ENCODE data around the gene ANKRD27. TPM values are rescaled to one million over a fixed set of nuclear protein-coding genes. Genes with fewer than 3 reads are reported as not detected.

ANKRD27 gene
- total RNA-seq, 2 experiments from 2014 or later, result 44.8 to 47.3 TPM

DNA sequence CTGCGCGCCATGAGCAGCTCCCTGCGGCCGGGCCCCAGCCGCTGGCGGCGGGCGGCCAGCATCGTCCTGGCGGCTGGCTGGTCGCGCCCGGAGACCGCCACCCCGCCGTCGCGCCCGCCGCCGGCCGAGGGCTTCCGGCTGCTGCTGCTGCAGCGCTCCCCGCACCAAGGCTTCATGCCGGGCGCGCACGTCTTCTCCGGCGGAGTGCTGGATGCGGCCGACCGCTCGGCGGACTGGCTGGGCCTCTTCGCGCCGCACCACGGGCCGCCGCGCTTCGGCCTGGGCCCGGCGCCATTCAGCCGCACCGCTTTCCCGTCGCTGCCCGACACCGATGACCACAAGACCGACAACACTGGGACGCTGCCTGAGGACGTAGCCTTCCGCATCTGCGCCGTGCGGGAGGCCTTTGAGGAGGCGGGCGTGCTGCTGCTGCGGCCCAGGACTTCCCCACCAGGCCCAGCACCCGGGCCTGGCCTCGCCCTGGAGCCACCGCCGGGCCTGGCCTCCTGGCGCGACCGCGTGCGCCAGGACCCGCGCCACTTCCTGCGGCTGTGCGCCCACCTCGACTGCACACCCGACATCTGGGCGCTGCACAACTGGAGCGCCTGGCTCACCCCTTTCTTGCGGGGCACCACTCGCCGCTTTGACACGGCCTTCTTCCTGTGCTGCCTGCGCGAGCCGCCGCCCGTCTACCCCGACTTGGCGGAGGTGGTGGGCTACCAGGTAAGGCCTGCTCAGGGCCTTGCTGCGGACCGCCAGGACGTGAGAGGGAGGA is 17.2 kb upstream of the ANKRD27 start:
- CTCF ChIA-PET, result interaction anchor here (0.6 kb wide), 1 partner anchor 91 kb away, joined by 3 read pairs; no protein-coding TSS in a partner anchor
- POLR2A ChIA-PET, result interaction anchor here (0.8 to 1.7 kb wide), 8 partner anchors 8 to 389 kb away, joined by 3 to 16 read pairs (median 4); partner anchors contain the start of genes ANKRD27, CEP89, FAAP24 and GPATCH1

DNA sequence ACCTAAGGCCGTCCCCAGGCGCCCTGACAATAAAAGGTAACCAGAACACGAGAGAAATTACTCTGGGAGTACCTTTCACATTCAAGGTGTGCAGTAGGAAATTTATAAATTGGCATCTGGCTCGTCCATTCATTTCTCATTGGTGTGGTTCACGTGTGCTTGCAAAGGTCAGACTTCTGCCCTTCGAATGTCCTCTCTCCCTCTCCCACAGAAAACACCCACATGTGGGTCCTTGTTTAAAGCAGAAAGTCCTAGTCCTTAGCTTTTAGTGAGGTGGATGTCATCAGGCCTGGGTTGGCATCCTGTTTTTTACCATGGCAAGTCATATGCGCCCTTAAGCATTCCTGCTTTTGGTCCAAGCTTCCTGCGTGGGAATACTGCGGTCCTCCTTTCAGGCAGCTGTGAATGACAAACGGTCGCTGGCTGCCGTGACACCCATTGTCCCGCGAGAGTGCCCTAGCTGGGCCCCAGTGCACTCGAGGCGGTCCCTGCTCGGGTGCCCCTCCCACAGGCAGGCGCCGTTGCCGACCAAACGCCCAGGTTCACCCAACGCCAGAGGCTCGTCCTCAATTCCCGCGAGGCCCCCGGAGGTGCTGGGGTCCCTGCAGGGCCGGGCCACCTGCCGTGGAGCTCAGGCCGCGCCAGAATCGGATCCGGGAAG is 16.4 kb upstream of the ANKRD27 start, which contains the start of gene NUDT19:
NUDT19 (plus strand) TSS at position 531 of the 661 bp plus-strand sequence. CDS start 140 bp downstream, outside the sequence.
- CTCF ChIA-PET, result interaction anchor here (0.6 kb wide), 1 partner anchor 90 kb away, joined by 3 read pairs; no protein-coding TSS in a partner anchor
- POLR2A ChIA-PET, result interaction anchor here (0.8 to 1.7 kb wide), 6 partner anchors 9 to 280 kb away, joined by 4 to 16 read pairs (median 5); partner anchors contain the start of genes ANKRD27, CEP89, FAAP24 and PDCD5

DNA sequence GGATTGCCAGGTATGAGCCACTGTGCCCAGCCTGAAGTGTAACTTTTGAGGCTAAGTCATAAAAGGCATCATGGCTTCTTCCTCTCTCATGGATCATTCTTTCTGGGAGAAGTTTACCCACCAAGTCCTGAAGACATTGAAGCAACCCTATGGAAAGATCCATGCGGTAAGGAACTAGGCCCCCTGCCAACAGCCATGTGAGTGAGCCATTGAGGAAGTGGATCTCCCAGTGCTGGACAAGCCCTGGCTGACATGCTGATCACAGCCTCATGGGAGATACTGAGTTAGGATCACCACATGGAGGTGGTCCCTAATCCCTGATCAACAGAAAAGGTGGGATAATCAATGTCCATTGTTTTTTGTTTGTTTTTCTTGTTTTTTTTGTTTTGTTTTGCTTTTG is 13.3 kb upstream of the ANKRD27 start:
- ChIA-PET CTCF (no interaction called here), POLR2A (no interaction called here)

DNA sequence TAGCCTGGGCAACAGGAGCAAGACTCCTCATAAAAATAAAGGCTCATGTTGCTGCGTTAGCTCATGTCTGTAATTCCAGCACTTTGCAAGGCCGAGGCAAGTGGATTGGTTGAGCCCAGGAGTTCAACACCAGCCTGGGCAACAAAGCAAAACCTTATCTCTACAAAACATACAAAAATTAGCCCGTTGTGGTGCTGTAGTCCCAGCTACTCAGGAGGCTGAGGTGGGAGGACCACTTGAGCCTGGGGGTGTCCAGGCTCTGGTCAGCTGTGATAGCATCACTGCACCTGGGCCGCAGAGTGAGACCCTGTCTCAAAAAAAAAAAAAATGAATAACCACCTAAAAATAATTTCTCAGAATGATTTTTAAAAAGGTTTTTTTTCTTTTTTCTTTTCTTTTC is 12.7 kb upstream of the ANKRD27 start:
- CTCF ChIA-PET, result interaction anchor here (0.7 kb wide), 1 partner anchor 347 kb away, joined by 4 read pairs; no protein-coding TSS in a partner anchor
- POLR2A ChIA-PET, result no interaction called here

DNA sequence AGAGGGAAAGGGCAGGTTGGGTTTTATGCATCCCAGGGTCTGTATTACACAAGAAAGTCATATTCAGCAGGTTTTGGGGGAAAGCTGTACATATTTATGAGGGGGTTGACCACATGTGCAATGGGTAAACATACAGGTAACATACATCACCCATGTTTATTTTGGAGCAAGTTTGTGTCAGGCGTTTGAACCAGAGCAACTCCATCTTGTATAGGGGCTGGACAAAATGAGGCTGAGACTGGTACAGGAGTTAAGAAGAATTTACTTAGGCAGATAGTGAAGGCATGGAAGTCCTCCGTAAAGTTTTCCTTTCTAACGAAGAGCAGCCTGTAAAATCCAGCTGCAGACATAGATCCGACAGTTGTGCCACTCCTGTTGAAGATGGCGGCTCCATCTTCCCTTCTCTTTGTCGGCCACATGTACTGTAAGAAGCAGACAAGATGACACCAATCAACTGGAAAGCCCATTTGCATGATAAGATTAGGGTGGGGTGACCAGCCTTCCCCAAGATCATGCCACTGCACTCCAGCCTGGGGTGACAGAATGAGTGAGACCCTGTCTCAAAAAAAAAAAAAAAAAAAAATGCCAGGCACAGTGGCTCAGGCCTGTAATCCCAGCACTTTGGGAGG is 12.0 kb upstream of the ANKRD27 start:
- POLR2A ChIA-PET, result no interaction called here
- CTCF ChIA-PET, result interaction anchor here (0.7 to 0.8 kb wide), 2 partner anchors 10 to 346 kb away, joined by 4 to 5 read pairs; no protein-coding TSS in a partner anchor

DNA sequence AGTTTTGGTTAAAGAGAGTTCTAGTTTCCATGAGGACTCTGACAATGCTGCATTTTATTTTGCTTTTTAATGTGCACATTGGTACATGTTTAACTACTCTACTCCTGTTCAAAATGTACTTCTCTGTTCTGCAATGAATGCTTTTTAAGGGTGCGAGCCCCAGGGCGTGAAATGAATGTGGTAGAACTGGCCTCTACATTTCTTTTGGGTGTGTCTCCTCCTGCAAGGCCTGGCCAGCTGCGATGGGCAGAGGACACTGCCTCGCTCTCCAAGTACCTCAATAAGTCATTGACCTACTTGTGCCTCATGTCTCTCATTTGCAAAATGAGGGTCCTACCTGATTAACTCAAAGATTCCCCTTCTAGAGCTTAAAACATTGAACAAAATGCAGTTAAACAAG is 7.3 kb upstream of the ANKRD27 start:
- ChIA-PET POLR2A (no interaction called here), CTCF (interaction anchor here (0.7 kb wide), 1 partner anchor 35 kb away, joined by 5 read pairs; no protein-coding TSS in a partner anchor)

DNA sequence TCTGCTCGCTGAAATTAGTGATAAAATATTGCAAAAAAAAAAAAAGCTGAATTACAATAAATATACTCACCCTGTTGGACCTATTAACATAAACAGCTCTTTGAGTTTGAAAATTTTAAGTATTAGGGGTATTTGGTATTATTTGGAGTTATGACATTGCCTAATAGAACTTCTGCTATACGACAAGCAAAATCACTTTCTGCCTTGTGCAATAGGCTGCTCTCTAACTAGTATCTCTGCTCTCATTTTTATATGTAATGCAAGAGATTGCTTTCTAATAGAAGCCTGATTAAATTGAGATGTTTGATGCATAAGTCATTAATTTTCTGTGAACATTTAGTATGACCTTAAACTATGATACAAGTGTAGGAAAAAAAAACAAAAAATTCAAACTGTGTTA is 6.0 kb upstream of the ANKRD27 start:
- CTCF ChIA-PET, result no interaction called here
- POLR2A ChIA-PET, result no interaction called here

DNA sequence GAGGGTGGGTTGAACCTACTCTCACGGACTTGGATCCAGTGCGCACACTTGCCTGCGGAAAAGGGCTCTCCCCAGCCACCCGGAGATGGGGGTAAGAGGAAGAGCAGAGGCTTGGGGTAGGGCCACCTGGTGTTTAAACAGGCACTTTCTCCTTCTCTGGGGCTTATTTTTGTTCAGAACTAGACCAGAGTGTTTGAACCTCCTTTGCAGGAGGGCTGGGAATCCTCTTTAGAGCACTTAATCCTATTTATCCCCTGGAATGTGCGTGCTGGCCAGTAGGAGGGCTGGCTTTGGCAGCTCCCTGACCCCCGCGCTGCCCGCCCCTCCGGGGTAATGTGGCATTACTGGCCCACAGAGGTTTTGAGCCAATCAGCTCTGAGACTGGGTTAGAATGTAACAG is 2.7 kb upstream of the ANKRD27 start:
- CTCF ChIA-PET, result interaction anchor here (0.7 to 1.6 kb wide), 2 partner anchors 9 to 499 kb away, joined by 4 to 5 read pairs; no protein-coding TSS in a partner anchor
- POLR2A ChIA-PET, result interaction anchor here (1.3 kb wide), 1 partner anchor 14 kb away, joined by 4 read pairs; the partner anchor contains the start of gene NUDT19

DNA sequence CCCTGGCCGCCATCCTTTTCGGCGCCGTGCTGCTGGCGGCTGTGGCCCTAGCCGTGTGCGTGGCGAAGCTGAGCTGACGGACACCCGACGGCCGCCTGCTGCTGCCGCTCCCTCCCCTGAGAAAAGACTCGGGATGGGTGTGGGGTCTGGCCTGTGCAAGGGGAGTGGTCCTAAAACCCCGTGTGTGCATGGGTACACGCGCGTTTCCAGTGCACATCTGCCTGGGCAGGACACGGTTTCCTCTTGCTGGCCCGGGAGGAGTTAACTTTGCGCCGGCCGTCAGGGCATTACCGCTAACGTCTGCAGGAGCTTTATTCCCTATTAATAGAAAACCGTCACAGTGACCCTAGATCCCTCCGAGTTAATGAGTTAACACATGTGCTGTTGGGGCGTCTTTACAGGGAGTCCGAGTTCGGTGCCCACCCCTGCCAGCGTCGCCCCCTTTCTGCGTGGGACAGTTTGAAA is 1.9 kb upstream of the ANKRD27 start:
- CTCF ChIA-PET, result interaction anchor here (0.9 to 1.6 kb wide), 4 partner anchors 8 to 448 kb away, joined by 3 to 5 read pairs (median 3); no protein-coding TSS in a partner anchor
- POLR2A ChIA-PET, result interaction anchor here (2.5 kb wide), 1 partner anchor 15 kb away, joined by 16 read pairs; the partner anchor contains the start of gene NUDT19

DNA sequence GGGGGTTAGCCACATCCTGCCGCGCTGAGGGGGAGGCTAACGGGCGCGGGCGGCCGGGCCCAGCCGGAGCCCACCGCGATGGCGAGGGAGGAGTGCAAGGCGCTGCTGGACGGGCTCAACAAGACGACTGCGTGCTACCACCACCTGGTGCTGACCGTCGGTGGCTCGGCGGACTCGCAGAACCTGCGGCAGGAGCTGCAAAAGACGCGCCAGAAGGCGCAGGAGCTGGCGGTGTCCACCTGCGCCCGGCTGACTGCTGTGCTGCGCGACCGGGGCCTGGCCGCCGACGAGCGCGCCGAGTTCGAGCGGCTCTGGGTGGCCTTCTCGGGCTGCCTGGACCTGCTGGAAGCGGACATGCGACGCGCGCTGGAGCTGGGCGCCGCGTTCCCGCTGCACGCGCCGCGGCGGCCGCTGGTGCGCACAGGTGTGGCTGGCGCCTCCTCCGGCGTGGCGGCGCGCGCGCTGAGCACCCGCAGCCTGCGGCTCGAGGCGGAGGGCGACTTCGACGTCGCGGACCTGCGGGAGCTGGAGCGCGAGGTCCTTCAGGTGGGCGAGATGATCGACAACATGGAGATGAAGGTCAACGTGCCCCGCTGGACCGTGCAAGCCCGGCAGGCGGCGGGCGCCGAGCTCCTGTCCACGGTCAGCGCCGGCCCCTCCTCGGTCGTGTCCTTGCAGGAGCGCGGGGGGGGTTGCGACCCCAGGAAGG is 1.4 kb upstream of the ANKRD27 start:
- CTCF ChIA-PET, result interaction anchor here (0.9 to 1.6 kb wide), 4 partner anchors 8 to 449 kb away, joined by 3 to 5 read pairs (median 3); no protein-coding TSS in a partner anchor
- POLR2A ChIA-PET, result interaction anchor here (2.5 kb wide), 1 partner anchor 15 kb away, joined by 16 read pairs; the partner anchor contains the start of gene NUDT19

DNA sequence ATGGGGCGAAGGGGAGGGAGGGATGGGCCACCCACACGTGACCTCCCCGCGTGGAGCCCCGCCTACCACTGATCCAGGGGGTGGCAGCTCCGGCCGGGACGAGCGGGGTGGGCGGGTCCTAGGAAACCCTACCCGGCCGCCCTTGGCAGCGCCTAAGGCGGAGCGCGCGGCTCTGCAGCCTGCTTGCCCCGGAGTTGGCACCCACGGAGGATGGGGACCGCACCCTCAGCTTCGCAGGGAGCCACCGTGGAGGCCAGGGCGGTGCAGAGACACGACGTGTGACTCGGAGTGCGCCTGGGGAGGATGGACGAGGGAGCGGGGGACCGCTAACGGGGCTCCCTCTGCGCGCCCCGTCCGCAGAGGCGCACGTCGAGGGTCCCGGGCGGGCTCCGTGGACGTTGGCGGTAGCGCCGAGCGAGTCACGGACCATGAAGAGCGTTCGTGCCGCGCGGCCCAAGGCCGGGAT is 773 bp upstream of the ANKRD27 start, which contains the start of gene RGS9BP:
RGS9BP (plus strand) TSS at position 129 of the 466 bp plus-strand sequence. CDS start 416 bp downstream, outside the sequence.
- POLR2A ChIA-PET, result interaction anchor here (1.0 to 2.5 kb wide), 2 partner anchors 16 to 17 kb away, joined by 4 to 16 read pairs; partner anchors contain the start of gene NUDT19

DNA sequence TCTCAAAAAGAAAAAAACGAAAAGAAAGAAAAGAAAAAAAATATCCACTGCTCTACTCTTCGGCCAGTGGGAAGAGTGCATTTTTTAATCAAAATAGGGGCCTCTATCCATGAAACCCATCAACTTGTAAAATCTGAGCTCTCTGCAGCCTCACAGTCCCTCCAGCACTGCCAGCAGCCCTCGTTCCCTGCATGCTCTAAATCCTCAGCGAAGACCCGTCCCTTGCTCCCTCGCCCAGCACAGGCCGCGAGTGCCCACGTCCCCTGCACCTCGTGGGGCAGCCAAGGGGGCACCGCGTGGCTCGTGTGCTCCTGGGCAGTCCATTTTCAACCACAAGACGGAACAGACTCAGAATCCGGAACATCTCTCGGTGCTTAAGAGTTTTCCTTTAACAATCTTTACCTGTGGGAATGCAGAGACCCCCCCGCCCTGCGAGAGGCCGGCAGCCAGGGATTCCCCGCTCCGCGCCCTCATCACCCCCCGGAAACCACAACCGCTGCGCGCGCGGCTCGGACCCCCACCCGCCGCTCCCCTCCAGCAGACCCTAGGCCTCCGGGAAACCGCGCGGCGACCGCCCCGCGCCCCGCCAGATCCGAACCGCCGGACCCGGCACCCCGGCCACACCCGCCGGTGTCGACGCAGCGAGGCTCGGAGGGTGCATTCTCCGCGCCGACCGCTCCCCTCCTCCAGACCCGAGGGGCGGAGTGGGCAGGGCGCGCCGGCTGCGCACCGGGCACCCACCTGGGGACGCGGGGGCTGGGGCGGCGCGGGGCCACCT is 638 bp downstream of the ANKRD27 start:
- ChIA-PET POLR2A (interaction anchor here (1.0 to 2.5 kb wide), 3 partner anchors 17 to 73 kb away, joined by 4 to 16 read pairs (median 4); partner anchors contain the start of gene NUDT19), CTCF (interaction anchor here (1.6 kb wide), 1 partner anchor 74 kb away, joined by 4 read pairs; no protein-coding TSS in a partner anchor)

More for the DNA sequence above, 773 bp upstream of the ANKRD27 start, which contains the start of gene RGS9BP:
- CTCF ChIA-PET, result no interaction called here

DNA sequence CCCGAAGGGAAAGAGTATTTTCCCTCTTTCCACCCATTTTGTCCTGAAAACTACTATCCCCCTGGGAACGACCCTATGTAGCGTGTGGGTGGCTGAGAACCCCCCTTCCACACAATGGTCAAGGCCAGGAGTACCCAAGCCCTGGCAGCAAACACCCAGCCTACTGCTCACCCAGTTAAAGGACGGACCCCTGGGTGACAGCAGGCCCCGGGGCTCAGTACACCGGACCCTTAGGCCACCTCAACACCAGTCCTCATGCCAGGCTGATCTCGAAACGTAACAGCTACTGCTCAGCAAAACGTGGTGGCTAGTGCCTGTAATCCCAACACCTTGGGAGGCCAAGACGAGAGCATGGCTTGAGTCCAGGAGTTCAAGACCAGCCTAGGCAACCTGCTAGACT is 1.4 kb downstream of the ANKRD27 start:
- CTCF ChIA-PET, result no interaction called here

DNA sequence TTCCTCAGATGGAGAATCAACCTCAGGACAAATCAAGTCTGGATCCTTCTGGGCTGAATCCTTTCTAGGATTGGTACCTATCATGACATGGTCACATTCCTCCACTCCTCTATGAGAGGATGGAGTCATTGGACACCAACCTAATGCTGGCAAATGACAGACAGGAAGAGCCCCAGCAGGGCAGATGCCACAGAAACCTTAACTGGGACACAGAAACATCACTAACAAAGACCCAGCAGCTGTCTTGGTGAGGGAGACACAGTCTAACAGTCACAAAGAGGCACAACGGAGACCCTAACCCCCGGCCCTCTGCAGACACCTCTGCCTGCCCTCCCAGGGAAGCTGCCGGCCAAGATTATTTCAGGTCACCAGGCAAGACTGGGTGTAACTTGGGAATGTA is 2.1 kb downstream of the ANKRD27 start:
- CTCF ChIA-PET, result no interaction called here

More for the DNA sequence above, 1.4 kb downstream of the ANKRD27 start:
- POLR2A ChIA-PET, result interaction anchor here (1.0 kb wide), 1 partner anchor 74 kb away, joined by 4 read pairs; no protein-coding TSS in a partner anchor

DNA sequence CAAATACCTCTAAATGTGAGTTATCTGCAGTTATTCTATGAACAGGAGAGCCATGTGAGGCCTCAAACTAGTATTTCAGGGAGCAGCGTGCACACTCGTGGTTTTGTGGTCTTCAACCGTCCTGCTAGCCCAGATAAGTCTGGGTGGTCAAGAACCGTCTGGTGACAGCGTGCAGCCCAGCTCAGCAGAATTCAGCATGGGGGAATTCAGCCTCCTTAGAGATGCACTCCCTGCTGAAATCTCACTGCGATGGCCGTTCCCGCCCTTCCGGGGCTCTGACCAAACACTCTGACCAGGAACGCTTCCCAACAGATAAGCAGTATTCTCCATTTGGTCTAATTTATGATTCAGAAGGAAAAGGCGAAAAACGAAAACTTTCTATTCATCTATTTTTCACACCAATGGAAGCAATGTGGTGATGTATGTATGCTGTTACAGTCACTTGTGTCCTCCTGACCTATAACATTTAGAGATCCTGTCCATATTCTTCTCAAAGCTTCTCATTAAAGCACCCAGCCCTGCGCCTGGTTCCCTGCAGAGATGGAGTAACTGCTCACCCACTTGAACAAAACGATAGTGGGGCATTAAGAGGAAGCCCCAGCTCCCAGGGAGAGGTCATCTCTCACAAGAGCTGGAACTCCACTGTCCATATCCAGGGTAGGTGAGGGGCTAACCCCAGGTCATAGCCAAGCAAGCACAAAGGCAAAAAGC is 2.9 kb downstream of the ANKRD27 start:
- ChIA-PET CTCF (no interaction called here), POLR2A (no interaction called here)

More for the DNA sequence above, 2.1 kb downstream of the ANKRD27 start:
- POLR2A ChIA-PET, result no interaction called here

DNA sequence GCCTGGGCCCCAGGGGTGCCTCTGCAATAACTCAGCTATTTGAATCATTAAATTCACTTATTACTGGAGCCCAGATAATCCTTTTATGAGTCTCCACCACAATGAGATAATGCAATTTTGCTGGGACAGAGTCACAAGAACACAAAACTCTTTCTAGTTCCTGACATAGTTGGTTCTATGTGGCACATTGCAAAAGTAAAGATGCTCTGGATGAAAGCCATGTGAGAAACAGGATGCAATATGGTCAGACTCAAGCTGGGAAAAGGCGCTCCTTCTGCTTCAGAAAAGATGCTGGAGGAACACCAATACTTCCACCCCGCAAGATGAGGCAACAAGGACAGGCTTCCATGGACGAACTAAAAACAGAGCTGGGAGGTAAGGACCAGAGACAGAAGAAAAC is 5.7 kb downstream of the ANKRD27 start:
- ChIA-PET POLR2A (no interaction called here), CTCF (no interaction called here)

DNA sequence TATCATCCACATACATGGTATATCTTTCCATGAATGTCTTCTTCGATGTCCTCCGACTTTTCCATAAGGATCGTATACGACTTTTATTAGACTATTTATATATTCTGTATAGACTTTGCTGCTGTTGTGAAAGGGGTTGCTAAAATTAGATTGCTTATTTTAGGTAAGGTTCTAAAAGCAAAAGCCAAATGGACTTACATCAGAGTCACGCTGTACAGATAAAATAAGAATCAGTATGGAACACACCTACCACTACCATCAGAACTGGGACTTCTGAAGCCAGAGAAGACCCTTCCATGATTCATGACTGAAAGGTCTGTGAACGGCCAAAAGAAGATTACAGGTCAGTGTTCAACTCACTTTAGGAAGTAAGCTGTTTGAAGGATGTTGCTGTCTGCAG is 8.9 kb downstream of the ANKRD27 start:
- ChIA-PET POLR2A (no interaction called here), CTCF (no interaction called here)

Measured in activated CD8-positive, alpha-beta memory T cell treated with anti-CD3 and anti-CD28 coated beads for 36 hours (primary cell).